Upper lobe of right lung (tissue), 1 donor: ENCODE results near the gene SYK. TPM values are rescaled to one million over a fixed set of nuclear protein-coding genes. Genes with fewer than 3 reads are reported as not detected.
A peak's percentile ranks its signal among the peaks of the same experiment; 100 is the strongest.

Experiments
- ATAC-seq: fragments of 200-7000 bp; cut with Tn5 transposase; one replicate; pipeline ENCODE4 v1.9.1; 2020; ENCODE audit warnings: mild to moderate bottlenecking, moderate library complexity
- DNase-seq: peaks from one replicate; pipeline ENCODE4 v3.0.0-alpha.2; 2020
- H3K27ac ChIP-seq: fragments of 200-600 bp; one replicate; pipeline ENCODE4 v1.8.0; 2022
- H3K27me3 ChIP-seq: fragments of 200-600 bp; one replicate; pipeline ENCODE4 v1.8.0; 2022; ENCODE audit warnings: mild to moderate bottlenecking
- H3K36me3 ChIP-seq: fragments of 200-600 bp; one replicate; pipeline ENCODE4 v1.8.0; 2022
- H3K4me1 ChIP-seq: fragments of 200-600 bp; one replicate; pipeline ENCODE4 v1.8.0; 2022
- H3K4me3 ChIP-seq: fragments of 200-600 bp; one replicate; pipeline ENCODE4 v1.8.0; 2022; ENCODE audit warnings: mild to moderate bottlenecking
- H3K9me3 ChIP-seq: fragments of 200-600 bp; one replicate; pipeline ENCODE4 v1.8.0; 2022
- intact Hi-C: fragments of 100-400 bp; cut with DNase I; formaldehyde crosslinking; loops from one replicate; pipeline ENCODE4 v1.11.0; 2022
- total RNA-seq: library from RNA; stranded (reverse); fragmentation: NEBNext Ultra II Directional; extraction: Animal tissue kit (Norgen Biotek cat#: 25700); gene quantifications from one replicate; pipeline ENCODE4 v1.2.1, GENCODE V29; 2021
- TF ChIP-seq, protein P1 (sequence below): fragments of 200-600 bp; IDR thresholded peaks from one replicate; pipeline ENCODE4 v1.8.0; 2022; ENCODE audit warnings: antibody characterized with exemption
- donor health status: DM: no; HTN: yes; CAD: no; lungs with severe emphysema.

SYK gene
- total RNA-seq, 1 donor from 2014 or later: 63.8 TPM

- peaks cover 14% of the 10 kb centered on the region for H3K36me3 ChIP-seq
- H3K9me3 ChIP-seq: no peaks in the 10 kb centered on the region
- H3K27me3 ChIP-seq: no peaks in the 10 kb centered on the region
- TF ChIP-seq, protein P1, sequence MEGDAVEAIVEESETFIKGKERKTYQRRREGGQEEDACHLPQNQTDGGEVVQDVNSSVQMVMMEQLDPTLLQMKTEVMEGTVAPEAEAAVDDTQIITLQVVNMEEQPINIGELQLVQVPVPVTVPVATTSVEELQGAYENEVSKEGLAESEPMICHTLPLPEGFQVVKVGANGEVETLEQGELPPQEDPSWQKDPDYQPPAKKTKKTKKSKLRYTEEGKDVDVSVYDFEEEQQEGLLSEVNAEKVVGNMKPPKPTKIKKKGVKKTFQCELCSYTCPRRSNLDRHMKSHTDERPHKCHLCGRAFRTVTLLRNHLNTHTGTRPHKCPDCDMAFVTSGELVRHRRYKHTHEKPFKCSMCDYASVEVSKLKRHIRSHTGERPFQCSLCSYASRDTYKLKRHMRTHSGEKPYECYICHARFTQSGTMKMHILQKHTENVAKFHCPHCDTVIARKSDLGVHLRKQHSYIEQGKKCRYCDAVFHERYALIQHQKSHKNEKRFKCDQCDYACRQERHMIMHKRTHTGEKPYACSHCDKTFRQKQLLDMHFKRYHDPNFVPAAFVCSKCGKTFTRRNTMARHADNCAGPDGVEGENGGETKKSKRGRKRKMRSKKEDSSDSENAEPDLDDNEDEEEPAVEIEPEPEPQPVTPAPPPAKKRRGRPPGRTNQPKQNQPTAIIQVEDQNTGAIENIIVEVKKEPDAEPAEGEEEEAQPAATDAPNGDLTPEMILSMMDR: no peak
- intact Hi-C loops: no loop called here
- H3K4me1 ChIP-seq: no peaks in the 10 kb centered on the region
- DNase-seq (no peak), ATAC-seq (no peak)
- no peak overlapping the region for H3K4me3 ChIP-seq
- no peak overlapping the region for H3K27ac ChIP-seq
Observed at GRCh38 chr9:90867101-90867500, 65.5 kb downstream of the SYK start.

GRCh38 chr9:90868555-90868954, 66.9 kb downstream of the SYK start:
- no peaks in the 10 kb centered on the region for H3K27me3 ChIP-seq
- H3K4me3 ChIP-seq: no peak overlapping the region
- H3K4me1 ChIP-seq: no peaks in the 10 kb centered on the region
- DNase-seq (no peak), ATAC-seq (no peak)
- intact Hi-C loops: no loop called here
- H3K27ac ChIP-seq: no peak overlapping the region
- H3K9me3 ChIP-seq: no peaks in the 10 kb centered on the region
- peaks cover 9% of the 10 kb centered on the region for H3K36me3 ChIP-seq
- TF ChIP-seq, protein P1: no peak

- intact Hi-C loops: no loop called here
- peaks cover 14% of the 10 kb centered on the region for H3K36me3 ChIP-seq
- H3K9me3 ChIP-seq: no peaks in the 10 kb centered on the region
- TF ChIP-seq, protein P1: no peak
- no peak overlapping the region for H3K4me3 ChIP-seq
- DNase-seq: no peak
- H3K27me3 ChIP-seq: no peaks in the 10 kb centered on the region
- H3K27ac ChIP-seq: no peak overlapping the region
- H3K4me1 ChIP-seq: no peaks in the 10 kb centered on the region
- no peak for ATAC-seq
Observed at GRCh38 chr9:90869361-90869760, 67.7 kb downstream of the SYK start.

DNA sequence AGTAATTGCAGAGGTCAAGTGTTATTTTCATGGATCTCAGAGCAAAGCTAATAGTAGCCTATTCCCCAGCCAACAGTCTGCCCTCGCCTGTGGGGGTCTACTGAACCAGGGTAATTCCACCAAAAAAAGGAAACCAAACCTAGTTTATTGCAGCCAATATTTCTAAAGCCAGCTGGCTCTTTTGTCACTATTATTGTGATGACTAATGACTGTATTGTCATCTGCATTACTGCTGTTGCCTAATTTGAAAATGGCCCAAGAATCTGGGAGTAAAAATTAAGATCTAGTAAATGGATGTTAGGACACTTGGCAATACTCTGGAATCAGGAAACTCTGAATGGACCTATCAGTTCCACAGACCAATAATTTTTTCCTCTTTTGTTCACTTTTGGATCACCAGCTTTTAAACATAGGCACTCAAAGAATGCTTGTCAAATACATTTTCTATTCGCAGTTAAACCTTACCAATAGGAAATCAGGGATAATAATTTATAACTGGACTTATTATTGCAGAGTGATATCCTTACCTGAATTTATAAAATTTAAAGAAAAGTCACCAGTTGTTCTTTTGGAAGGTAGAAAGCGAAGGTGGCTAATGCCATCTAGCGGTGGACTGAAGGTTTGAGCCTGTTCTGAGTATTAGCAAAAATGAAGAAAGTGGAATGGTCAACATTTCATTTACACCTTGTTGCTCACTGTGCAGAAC, 69.2 kb downstream of the SYK start:
- Histone ChIP-seq H3K4me1 (no peaks in the 10 kb centered on the region), H3K27me3 (no peaks in the 10 kb centered on the region), H3K4me3 (no peak overlapping the region), H3K9me3 (no peaks in the 10 kb centered on the region), H3K36me3 (peaks cover 8% of the 10 kb centered on the region), H3K27ac (no peak overlapping the region)
- DNase-seq: no peak
- intact Hi-C loops: no loop called here
- peak; percentile 64 for ATAC-seq
- TF ChIP-seq, protein P1: peak; percentile 90

GRCh38 chr9:90871327-90871935, 69.8 kb downstream of the SYK start:
- Histone ChIP-seq H3K4me3 (no peak overlapping the region), H3K36me3 (peaks cover 8% of the 10 kb centered on the region), H3K4me1 (no peaks in the 10 kb centered on the region), H3K27me3 (no peaks in the 10 kb centered on the region), H3K9me3 (no peaks in the 10 kb centered on the region), H3K27ac (no peak overlapping the region)
- DNase-seq (no peak), ATAC-seq (no peak)
- TF ChIP-seq, protein P1: no peak
- intact Hi-C loops: no loop called here
